ENCODE data around the gene C15orf40.

Gene C15orf40

DNA sequence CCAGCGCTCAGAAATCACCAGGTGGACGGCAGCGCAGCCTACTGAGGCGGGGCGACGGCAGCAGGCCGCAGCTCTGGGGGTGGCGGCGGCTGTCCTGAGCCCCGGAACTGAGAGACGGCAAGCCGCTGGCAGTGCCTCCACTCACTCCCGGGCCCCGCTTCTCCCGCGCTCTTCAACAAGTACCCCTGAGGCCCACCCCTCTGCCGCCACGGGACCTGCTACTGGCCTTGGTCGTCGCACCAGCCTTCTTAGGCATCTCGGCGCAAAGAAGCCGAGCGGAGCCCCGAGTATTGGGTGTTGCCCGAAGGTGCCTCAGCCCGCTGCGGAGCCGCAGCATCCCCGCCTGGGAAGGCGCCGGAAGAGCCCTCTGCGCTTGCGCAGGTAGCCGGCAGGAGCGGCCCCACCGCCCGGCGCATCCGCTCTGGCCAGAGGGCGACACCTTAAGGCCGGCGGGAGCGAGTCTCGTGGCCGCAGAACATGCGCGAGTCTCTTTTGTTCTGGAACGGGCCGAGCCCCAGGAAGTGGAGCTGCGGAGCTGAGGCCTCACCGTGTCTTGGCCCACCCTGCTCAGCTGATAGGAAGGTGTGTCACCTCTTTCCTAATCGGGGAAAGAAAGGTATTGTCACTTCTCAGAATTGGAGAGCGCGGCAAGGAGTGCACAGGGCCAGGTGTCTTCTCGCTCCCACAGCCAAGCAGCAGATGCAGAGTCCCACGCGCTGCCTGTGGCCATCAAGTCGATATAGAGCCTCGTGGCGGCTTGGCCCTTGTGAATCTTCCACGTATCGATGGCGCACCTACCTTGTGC lies at the start of gene C15orf40:
Gene C15orf40 (minus strand): TSS at position 369 of the 805 bp plus-strand sequence. CDS start 32 bp downstream, at position 337.
- peak within 1 kb of the TSS; percentile 88 for H3K27ac ChIP-seq
- ChIA-PET CTCF (interaction anchor here (0.6 to 1.9 kb wide), 12 partner anchors 9 to 264 kb away, joined by 3 to 8 read pairs (median 4); no protein-coding TSS in a partner anchor), POLR2A (ENCODE audit: low non-redundant PET) (no interaction called here)
- TF ChIP-seq, protein P1, sequence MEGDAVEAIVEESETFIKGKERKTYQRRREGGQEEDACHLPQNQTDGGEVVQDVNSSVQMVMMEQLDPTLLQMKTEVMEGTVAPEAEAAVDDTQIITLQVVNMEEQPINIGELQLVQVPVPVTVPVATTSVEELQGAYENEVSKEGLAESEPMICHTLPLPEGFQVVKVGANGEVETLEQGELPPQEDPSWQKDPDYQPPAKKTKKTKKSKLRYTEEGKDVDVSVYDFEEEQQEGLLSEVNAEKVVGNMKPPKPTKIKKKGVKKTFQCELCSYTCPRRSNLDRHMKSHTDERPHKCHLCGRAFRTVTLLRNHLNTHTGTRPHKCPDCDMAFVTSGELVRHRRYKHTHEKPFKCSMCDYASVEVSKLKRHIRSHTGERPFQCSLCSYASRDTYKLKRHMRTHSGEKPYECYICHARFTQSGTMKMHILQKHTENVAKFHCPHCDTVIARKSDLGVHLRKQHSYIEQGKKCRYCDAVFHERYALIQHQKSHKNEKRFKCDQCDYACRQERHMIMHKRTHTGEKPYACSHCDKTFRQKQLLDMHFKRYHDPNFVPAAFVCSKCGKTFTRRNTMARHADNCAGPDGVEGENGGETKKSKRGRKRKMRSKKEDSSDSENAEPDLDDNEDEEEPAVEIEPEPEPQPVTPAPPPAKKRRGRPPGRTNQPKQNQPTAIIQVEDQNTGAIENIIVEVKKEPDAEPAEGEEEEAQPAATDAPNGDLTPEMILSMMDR (conservative IDR thresholded peaks at IDR 0.05; ENCODE audit: low read depth), result peak; percentile 91
- peak; percentile 92 for DNase-seq (ENCODE audit: low spot score)

DNA sequence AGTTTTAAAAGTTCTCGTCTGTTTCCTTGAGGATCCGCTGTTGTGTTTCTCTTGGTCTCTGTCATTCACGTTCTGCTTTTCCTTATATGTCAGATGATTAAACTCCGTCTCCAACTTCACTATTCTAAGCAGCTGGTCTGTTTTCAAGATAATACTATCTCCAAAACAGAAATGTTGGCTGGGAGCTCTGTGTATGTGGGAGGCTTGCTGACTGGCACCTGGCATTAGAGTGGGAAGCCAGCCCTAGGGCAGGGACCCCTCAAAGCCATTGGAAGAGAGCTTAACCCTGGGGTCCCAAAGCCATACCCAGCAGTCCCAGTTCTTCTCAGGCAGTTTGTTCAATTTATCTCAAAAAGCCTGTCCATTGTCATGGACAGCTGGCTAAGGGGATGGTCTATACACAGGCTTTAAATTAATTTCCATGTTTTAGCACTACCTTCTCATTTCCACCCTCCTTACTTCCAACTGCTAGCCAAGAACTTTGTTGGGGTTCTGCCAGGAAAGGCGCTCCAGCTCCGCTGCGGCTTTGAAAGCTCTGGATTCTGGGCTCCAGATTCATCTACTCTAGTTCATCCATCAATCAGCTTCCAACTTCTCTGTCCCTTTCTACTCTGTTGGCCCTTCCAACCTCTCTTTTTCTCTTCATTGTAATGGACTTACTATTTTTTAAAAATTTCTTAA lies 46.4 kb upstream of the C15orf40 start:
- ChIA-PET POLR2A (ENCODE audit: low non-redundant PET) (no interaction called here), CTCF (interaction anchor here (1.0 kb wide), 1 partner anchor 47 kb away, joined by 3 read pairs; no protein-coding TSS in a partner anchor)
- TF ChIP-seq, protein P1 (conservative IDR thresholded peaks at IDR 0.05; ENCODE audit: low read depth), result no peak
- no peak overlapping the region for H3K27ac ChIP-seq
- no peak for DNase-seq (ENCODE audit: low spot score)

DNA sequence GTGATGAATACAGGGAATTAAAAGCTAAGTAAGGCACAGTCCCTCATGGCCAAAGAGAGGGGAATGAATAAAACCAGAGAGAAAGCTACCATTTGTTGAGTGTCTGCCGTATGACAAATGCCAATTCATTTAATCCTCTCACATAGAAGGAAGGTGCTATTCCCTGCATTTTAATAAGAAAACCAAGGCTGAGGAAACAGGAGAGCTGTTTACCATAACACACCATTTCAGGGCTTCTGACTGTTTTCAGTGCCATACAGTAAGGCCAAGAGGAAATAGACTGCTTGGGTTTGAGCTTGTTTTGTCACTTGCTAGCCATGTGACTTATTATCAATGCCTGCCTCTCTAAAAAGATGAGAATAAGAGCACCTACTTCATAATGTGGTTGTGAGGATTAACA lies 45.6 kb upstream of the C15orf40 start:
- no peak for DNase-seq (ENCODE audit: low spot score)
- ChIA-PET POLR2A (ENCODE audit: low non-redundant PET) (no interaction called here), CTCF (interaction anchor here (1.0 kb wide), 1 partner anchor 46 kb away, joined by 3 read pairs; no protein-coding TSS in a partner anchor)
- no peak overlapping the region for H3K27ac ChIP-seq
- TF ChIP-seq, protein P1 (conservative IDR thresholded peaks at IDR 0.05; ENCODE audit: low read depth), result no peak

DNA sequence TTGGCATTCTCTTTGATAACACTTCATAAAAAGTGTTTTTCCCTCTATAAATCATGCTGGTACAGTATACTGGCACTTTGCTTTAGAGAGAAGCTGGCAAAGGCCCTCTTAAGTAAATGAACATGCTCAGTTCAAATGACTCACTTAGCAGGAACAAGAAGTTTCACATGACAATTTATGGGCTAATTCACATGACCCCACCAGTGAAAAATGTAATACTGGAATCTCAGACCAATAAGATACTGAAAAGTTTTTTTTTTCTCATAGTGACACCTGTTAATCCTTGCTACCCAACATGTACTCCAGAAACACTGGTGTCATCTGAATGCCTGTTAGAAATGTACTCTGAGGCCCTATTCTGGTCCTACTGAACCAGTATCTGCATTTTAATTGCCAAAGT lies 41.7 kb upstream of the C15orf40 start:
- ChIA-PET POLR2A (ENCODE audit: low non-redundant PET) (no interaction called here), CTCF (interaction anchor here (0.7 to 0.9 kb wide), 2 partner anchors 40 to 42 kb away, joined by 8 read pairs; partner anchors contain the start of gene C15orf40)
- no peak overlapping the region for H3K27ac ChIP-seq
- TF ChIP-seq, protein P1 (conservative IDR thresholded peaks at IDR 0.05; ENCODE audit: low read depth), result no peak
- DNase-seq (ENCODE audit: low spot score), result no peak

DNA sequence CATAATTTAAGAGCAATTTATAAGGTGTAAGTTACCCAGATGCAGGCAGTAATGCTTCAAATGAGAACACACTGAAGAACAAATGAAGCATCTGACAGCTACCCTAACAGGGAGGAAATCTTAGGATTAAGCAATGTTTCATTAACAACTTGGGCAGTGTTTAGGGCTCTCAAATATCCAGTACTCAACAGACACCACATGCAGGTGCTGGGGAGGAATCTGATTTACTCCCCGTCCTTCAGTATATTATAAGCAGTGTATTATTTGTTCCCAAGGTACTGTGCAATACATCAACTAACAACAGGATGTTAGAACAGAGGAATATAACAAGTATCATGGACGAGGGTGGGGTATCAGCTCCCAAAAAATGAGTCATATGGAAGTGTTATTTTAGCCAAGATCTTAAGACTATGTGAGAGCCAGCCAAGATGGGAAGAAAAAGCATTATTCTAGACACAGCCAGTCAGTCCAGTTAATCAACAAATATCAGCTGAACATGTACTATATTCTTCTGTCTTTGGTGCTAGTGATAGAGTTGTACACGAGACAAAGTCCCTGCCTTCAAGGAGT lies 35.2 kb upstream of the C15orf40 start:
- POLR2A ChIA-PET (ENCODE audit: low non-redundant PET), result no interaction called here
- TF ChIP-seq, protein P1 (conservative IDR thresholded peaks at IDR 0.05; ENCODE audit: low read depth), result no peak
- DNase-seq (ENCODE audit: low spot score), result peak; percentile 41
- H3K27ac ChIP-seq, result no peak overlapping the region
- CTCF ChIA-PET, result interaction anchor here (1.5 kb wide), 1 partner anchor 35 kb away, joined by 4 read pairs; the partner anchor contains the start of gene C15orf40

DNA sequence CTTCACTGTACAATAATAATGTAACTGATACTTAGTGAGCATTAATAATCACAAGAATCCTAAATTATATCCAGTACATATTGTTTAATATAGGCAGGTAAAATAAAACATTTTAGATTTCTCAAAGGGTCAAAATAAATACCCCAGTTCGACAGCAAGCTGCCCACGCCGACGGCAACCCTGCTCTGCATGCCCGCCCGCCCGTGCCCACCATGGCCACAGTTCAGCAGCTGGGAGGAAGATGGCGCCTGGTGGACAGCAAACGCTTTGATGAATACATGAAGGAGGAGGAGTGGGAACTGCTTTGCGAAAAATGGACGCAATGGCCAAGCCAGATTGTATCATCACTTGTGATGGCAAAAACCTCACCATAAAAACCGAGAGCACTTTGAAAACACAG lies 32.7 kb upstream of the C15orf40 start:
- POLR2A ChIA-PET (ENCODE audit: low non-redundant PET), result no interaction called here
- DNase-seq (ENCODE audit: low spot score), result no peak
- CTCF ChIA-PET, result no interaction called here

More for the DNA sequence above, 32.7 kb upstream of the C15orf40 start:
- H3K27ac ChIP-seq, result no peak overlapping the region
- TF ChIP-seq, protein P1 (conservative IDR thresholded peaks at IDR 0.05; ENCODE audit: low read depth), result no peak

All from RWPE1 (cell line).